ENCODE data around the gene CDH13. TPM values are rescaled to one million over a fixed set of nuclear protein-coding genes. Genes with fewer than 3 reads are reported as not detected.

Gene CDH13
- total and polyA plus RNA-seq, 9 of the 15 experiments (the other 6 are each of a cell fraction or from before 2014, with no cell fraction given), result 0.03 TPM; not detected in 8

- H3K4me1 ChIP-seq (replicated peaks in 1 of 2; ENCODE audit: control insufficient read depth in 2 of 2, insufficient read depth in 2 of 2, low read length in 2 of 2), result no peaks in the 10 kb centered on the region
- no TSS peak for BruUV-seq (replicated peaks)
- H3K79me2 ChIP-seq (ENCODE audit: control insufficient read depth, insufficient read depth, low read length), result no peaks in the 10 kb centered on the region
- in situ Hi-C loops (cut with MboI), result no loop called here
- intact Hi-C loops (cut with micrococcal nuclease), result no loop called here
- 3% methylated on average over 4 of the region's 4 CpGs for WGBS (ENCODE audit: insufficient coverage, low coverage, missing lambda C conversion rate)
- H2AFZ ChIP-seq (ENCODE audit: low read depth, low read length), result no peak overlapping the region
- DNase-seq (ENCODE audit: extremely low read depth in 1 of 4, low spot score in 3 of 4), result no peak
- peak; percentile 25 for TF ChIP-seq NCOA4 (IDR thresholded peaks at IDR 0.05; ENCODE audit: partially characterized antibody)
- no peak for TF ChIP-seq CHD2 (IDR thresholded peaks at IDR 0.05; ENCODE audit: low read depth, low read length)
- ChIA-PET CTCF (ENCODE audit: low intra/inter-chr PET ratio) (no interaction called here), POLR2A (interaction anchor here (0.7 kb wide), 1 partner anchor 137 kb away, joined by 3 read pairs; no protein-coding TSS in a partner anchor)
- no peaks in the 10 kb centered on the region for H3K9me1 ChIP-seq (ENCODE audit: control insufficient read depth, insufficient read depth, low read length)
- H3K9ac ChIP-seq (ENCODE audit: insufficient read depth in 1 of 2, low read depth in 2 of 2, low read length in 2 of 2), result no peak overlapping the region
- H3K36me3 ChIP-seq (ENCODE audit: control insufficient read depth, insufficient read depth, low read length), result no peaks in the 10 kb centered on the region
- H3K27ac ChIP-seq (ENCODE audit: extremely low read depth, low read depth, low read length), result no peak overlapping the region
- no peaks in the 10 kb centered on the region for H4K20me1 ChIP-seq (replicated peaks; ENCODE audit: control insufficient read depth, insufficient read depth, low read length)
- no peak overlapping the region for H3K4me3 ChIP-seq
- no peak overlapping the region for H3K4me2 ChIP-seq (ENCODE audit: insufficient read depth, low read length)
- ATAC-seq, result no peak
- H3K9me3 ChIP-seq (replicated peaks; ENCODE audit: control insufficient read depth, insufficient read depth, low read depth, low read length), result peaks cover 1% of the 10 kb centered on the region
- no peaks in the 10 kb centered on the region for H3K27me3 ChIP-seq (ENCODE audit: control insufficient read depth in 2 of 2, insufficient read depth in 2 of 2, low read length in 2 of 2)
- no peak for FAIRE-seq
Measured at GRCh38 chr16:82996814-82997213, 370.0 kb downstream of the CDH13 start.

- WGBS (ENCODE audit: insufficient coverage, low coverage, missing lambda C conversion rate), result 3% methylated on average over 6 of the region's 6 CpGs
- FAIRE-seq, result no peak
- H3K27ac ChIP-seq (ENCODE audit: extremely low read depth, low read depth, low read length), result no peak overlapping the region
- no peak for ATAC-seq
- H3K79me2 ChIP-seq (ENCODE audit: control insufficient read depth, insufficient read depth, low read length), result no peaks in the 10 kb centered on the region
- H3K9me1 ChIP-seq (ENCODE audit: control insufficient read depth, insufficient read depth, low read length), result no peaks in the 10 kb centered on the region
- no peak overlapping the region for H3K9ac ChIP-seq (ENCODE audit: insufficient read depth in 1 of 2, low read depth in 2 of 2, low read length in 2 of 2)
- H3K27me3 ChIP-seq (ENCODE audit: control insufficient read depth in 2 of 2, insufficient read depth in 2 of 2, low read length in 2 of 2), result no peaks in the 10 kb centered on the region
- H3K4me1 ChIP-seq (replicated peaks in 1 of 2; ENCODE audit: control insufficient read depth in 2 of 2, insufficient read depth in 2 of 2, low read length in 2 of 2), result no peaks in the 10 kb centered on the region
- peaks cover 4% of the 10 kb centered on the region for H3K9me3 ChIP-seq (replicated peaks; ENCODE audit: control insufficient read depth, insufficient read depth, low read depth, low read length)
- CTCF ChIA-PET (ENCODE audit: low intra/inter-chr PET ratio), result no interaction called here
- intact Hi-C loops (cut with micrococcal nuclease), result no loop called here
- in situ Hi-C loops (cut with MboI), result no loop called here
- no peak overlapping the region for H3K4me3 ChIP-seq
- H4K20me1 ChIP-seq (replicated peaks; ENCODE audit: control insufficient read depth, insufficient read depth, low read length), result no peaks in the 10 kb centered on the region
- POLR2A ChIA-PET, result no interaction called here
- no peak overlapping the region for H2AFZ ChIP-seq (ENCODE audit: low read depth, low read length)
- BruUV-seq (replicated peaks), result no TSS peak
- no peaks in the 10 kb centered on the region for H3K36me3 ChIP-seq (ENCODE audit: control insufficient read depth, insufficient read depth, low read length)
- DNase-seq (ENCODE audit: extremely low read depth in 1 of 4, low spot score in 3 of 4), result no peak
- H3K4me2 ChIP-seq (ENCODE audit: insufficient read depth, low read length), result no peak overlapping the region
- TF ChIP-seq SP2 (IDR thresholded peaks at IDR 0.05; ENCODE audit: extremely low read depth, low read depth, low read length, poor library complexity, severe bottlenecking) (no peak), ZBTB43 (CRISPR knock-in tag; IDR thresholded peaks at IDR 0.05) (no peak), ZBTB12 (CRISPR knock-in tag; IDR thresholded peaks at IDR 0.05) (no peak), RBBP5 (IDR thresholded peaks at IDR 0.05; ENCODE audit: borderline replicate concordance, insufficient read depth, low read length, poor library complexity, severe bottlenecking) (no peak), ZNF311 (CRISPR knock-in tag; IDR thresholded peaks at IDR 0.05) (no peak), ETS2 (tag; IDR thresholded peaks at IDR 0.05; ENCODE audit: borderline replicate concordance, poor library complexity, severe bottlenecking) (no peak)
Measured at GRCh38 chr16:82999711-83000110, 372.9 kb downstream of the CDH13 start.

Measured in K562 (cell line).